ENCODE data around the gene SH3PXD2A.
A peak's percentile ranks its signal among the peaks of the same experiment; 100 is the strongest.
"Not testable (repeated sequence)": the region's sequence is repeated elsewhere in the genome, so short reads cannot be mapped to it uniquely, and the experiment has no call there.

Gene SH3PXD2A

DNA sequence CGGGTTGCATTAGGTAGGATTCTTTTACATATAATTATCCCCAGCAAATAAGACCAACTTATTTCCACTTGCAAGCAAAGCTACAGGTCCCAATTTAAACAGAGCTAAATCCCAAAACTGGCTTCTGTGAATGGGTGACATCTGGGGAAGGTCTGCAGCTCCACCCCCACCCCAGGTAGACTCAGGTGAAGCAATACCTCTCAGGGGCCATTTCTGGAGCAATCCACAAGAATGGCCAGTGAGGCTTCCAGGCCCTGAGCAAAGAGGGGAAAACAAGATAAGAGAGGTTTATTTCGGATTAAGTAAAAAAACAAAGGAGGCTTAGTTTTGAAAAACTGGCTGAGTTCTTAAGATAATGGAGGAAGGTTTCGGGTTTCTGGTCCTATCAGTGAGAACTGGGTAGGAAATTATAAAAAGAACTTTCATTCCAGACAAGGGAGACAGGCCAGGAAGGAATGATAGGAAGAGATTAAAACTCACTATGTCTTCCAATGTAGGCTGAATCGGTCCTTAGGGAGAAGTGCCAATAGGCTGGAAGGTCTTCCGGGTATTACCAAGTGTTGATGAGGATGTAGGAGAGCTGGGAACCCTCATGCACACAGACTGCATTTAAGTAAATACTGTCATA lies 25.4 kb downstream of the SH3PXD2A start:
- peak; percentile 33 for DNase-seq

- no peak for DNase-seq
These were observed 26.1 kb downstream of the SH3PXD2A start for GRCh38 chr10:103829278-103829677.

- DNase-seq = no peak
These were observed 26.7 kb downstream of the SH3PXD2A start for GRCh38 chr10:103828587-103829197.

DNA sequence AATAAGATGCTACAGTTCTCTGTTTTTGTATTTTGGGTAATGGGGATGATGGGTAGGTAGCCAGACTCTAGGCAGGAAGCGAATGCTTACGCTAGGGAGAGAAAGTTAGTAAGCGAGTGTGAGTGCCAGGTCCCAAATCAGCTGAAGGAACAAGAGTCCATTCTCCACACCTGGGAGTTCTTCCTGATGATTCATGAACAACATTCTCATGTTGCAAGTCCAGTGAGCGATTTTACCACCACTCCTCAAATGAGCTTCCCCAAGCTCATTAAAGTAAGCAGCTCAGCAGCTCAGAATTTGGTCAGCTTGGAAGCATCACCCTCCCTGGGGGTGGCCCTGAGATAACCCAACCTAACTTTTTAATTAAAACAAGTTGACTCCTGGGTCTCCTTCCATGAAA lies 27.3 kb downstream of the SH3PXD2A start:
- no peak for DNase-seq

- no peak for DNase-seq
These were observed 28.5 kb downstream of the SH3PXD2A start for GRCh38 chr10:103826885-103827284.

GRCh38 chr10:103824281-103824680 lies 31.1 kb downstream of the SH3PXD2A start:
- DNase-seq = no peak

GRCh38 chr10:103823706-103824272 lies 31.6 kb downstream of the SH3PXD2A start:
- no peak for DNase-seq

DNA sequence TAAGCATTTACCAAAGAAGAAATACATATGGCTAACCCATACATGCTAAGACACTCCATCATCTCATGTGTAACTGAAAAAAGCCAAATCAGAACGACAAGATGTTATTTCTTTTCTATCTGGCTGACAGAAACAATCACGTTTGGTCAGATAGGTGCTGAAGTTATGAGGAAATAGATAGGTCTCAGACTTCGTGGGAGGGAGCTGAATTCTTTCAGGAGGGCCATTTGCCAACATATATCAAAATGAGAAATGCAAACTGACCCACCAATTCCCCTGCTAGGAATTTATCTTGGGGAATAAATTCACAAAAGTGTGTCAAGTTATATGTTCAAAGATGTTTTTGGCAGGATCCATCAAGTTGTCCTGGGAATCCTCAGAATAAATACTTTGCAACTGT lies 32.6 kb downstream of the SH3PXD2A start:
- DNase-seq = no peak

DNA sequence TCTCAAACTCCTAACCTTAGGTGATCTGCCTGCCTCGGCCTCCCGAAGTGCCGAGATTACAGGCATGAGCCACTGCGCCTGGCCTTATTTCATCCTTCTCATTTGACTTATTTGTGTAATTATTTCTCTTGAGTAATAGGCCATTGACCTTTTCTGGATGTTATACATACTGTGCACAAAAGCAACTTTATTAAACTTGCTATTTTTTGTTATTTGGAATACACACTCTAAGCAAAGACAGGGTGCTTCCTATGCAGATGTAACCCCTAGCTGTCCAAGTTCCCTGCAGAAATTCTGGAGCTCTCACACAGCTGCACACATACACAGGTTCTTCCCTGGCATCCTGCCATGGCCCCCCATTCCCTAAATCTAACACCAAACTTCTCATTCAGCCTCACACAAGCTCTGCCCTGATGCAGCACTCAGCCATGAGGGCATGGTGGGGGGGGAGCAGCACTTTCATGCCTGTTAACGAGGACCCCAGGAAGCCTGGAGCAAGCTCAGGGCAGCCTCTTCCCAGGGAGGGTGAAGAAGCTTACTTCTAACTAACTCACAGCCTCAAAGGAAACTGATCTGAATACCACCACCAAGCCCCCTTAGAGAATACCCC lies 33.2 kb downstream of the SH3PXD2A start:
- DNase-seq = no peak

DNA sequence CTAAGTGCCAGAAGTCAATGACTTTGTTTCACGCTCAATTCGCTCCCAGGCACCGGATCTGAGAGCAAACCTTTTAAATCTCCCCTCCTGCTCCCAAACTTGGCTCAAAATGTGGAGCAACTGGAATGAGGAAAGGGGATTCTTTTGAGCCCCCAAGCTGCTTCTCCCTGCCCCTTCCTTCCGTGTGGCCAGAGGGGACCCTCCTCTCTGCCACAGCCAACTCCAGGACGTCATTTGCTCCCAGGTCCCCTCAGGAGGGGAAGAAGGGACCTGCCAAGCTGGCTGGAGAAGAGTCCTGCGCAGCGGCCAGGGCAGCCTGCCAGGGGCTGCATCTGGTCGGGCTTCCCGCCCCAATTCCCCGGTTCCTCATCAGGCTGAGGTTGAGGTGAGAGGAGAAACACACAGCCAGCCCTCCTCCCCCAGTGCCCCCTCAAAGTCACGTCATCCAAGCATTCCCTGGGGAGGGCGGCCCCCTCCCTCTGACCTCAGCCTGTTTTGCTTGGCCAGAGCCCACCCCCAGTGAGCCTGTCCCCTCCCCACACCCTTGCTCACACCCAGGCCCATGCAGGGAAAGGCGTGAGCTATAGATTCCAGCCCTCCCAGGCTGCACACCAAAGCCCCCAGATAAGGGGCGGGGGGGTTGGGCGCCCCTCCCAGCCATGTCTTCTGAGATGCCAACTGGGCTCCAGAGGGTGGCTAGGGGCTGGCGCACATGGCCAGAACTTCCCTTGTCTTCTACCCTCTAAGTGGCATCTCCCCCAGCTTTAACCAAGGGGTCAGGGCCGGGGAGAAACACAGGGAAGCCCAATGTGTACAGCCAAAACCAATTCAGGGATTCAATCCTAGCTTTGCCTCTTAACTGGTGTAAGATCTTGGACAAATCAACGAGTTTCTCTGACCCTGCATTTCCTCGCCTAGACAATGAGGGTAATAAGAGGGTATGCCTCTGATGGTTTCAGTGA lies 35.0 kb downstream of the SH3PXD2A start:
- DNase-seq = no peak

- DNase-seq = no peak
These were observed 35.9 kb downstream of the SH3PXD2A start for GRCh38 chr10:103819493-103819892.

DNA sequence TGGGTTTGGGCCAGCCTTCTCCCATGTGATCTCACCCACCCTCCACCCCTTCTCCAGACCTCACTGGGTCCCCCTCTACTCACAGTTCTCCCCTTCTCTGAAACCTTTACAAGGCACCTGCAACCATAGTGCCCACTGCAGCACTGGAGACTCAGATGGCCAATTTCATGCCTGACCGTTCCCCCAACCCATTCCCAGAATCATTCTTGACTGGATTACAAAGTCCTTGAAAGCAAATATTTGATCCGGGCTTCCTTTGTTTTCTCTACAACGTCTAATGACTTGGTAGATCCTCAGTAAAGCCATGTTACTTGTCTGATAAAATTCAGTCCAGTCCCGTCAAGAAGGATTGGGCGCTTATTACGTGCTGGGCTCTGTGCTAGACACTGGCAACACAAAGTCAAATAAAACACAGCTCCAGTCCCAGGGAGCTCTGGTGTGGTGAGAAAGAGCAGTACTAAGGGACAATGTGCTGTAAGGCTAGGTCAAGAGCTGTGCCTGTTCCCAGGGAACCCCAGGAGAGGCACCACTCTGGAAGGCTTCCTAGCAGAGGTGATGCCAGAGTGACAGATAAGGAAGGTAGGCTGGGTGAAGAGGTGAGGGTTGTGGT lies 36.5 kb downstream of the SH3PXD2A start:
- no peak for DNase-seq

GRCh38 chr10:103818105-103818504 lies 37.3 kb downstream of the SH3PXD2A start:
- no peak for DNase-seq

- DNase-seq = peak; percentile 59
These were observed 38.9 kb downstream of the SH3PXD2A start for GRCh38 chr10:103816431-103816830.

DNA sequence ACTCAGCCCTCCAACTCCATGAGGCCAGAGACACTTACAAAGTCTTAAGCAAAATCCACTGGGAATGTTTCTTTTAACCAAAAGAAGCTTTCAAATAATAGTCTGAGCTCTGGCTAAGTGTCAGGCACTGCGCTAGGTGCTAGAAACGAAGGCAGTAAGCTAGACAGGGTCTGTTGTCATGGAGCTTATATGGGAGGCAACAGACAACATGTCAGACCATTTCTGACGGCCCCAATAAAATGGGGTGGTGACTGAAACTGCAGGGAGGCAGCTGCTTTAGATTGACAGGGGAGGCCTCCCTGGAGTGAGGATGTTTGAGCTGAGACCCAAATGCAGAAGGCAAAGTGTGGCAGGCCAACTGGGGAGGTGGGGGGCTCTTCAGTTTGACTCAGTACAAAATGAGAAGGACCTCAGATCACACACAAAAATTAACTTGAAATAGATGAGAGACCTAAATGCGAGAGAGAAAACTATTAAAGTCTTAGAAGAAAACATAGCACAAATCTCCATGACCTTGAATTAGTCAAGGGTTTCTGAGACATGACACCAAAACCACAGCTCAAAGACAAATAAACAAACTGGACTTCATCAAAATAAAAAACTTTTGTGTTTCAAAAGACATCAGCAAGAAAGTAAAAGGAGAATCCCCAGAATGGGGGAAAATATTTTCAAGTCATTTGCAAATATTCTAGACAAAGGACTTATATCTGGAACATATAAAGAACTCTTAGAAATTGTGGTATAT lies 40.6 kb downstream of the SH3PXD2A start:
- DNase-seq = no peak

GRCh38 chr10:103814105-103814504 lies 41.3 kb downstream of the SH3PXD2A start:
- no peak for DNase-seq

GRCh38 chr10:103813312-103813711 lies 42.1 kb downstream of the SH3PXD2A start:
- DNase-seq = not testable (repeated sequence)

DNA sequence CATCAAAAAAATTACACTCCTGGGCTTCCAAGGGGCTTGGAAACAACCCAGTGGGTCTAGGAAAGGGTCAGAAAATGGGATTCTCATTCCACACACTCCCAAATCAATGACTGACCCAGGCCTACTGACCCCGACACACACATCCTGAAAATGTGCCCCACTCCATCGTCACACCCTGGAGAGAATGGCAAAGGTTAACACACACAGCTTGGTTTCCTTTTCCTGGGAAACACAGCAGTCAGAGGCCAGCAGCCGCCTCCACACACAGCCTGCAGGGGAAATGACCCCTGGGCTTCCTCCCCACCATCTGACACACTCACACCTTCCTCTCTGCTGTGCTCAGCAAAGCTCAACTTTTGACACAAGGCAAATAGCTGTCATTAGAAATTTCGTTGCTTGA lies 42.9 kb downstream of the SH3PXD2A start:
- no peak for DNase-seq

- no peak for DNase-seq
These were observed 43.4 kb downstream of the SH3PXD2A start for GRCh38 chr10:103812004-103812403.

DNA sequence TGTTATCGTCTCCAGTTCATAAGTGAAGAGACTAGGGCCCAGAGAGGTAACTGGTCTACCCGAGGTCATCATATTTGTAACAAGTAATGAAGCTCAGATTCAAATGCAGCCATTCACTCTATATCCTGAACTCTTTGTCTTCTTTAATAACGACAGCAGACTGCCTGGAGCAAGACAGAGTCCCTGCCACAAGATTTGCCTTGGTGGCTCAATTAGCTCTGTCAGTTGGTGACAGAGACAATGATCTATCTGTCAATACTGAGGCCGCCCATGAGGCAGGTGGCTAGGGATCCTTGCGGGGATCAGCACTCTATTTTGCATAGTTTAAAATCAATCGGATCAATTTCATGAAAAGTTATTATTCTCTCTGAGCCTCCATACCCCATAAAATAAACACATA lies 43.9 kb downstream of the SH3PXD2A start:
- DNase-seq = no peak

DNA sequence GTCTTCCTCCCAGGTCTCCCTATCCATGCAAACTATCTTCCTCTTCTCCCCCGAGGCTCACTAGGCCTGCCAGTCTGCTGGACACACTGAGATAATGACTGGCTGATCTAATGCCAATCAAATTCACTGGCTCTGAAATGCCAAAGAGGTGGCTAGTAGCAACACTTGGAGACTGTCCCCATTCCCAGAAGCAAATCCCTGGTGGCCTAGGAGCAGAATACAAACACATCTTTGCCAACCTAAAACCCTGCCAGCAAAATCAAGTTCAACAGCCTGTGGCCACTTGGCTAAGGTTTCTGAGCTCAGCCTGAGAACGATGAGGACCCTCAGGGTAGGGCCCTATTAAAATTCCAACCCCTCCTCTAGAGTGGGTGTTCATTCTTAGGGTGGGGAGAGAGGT lies 46.6 kb downstream of the SH3PXD2A start:
- no peak for DNase-seq

DNA sequence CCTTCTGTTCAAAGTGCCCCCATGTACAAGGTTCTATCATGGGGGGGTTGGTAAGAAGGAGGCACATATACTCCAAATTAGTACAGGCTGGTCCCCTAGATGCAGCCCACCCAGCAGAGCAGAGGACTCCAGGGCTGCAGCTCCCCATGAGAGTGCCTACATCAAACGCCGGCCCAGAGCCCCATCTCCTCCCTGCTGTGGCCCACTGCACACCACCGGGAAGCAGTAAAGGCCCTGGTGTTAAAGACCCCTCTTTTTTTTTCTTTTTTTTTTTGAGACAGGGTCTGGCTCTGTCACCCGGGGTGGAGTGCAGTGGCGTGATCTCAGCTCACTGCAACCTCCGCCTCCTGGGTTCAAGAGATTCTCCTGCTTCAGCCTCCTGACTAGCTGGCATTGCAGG lies 47.4 kb downstream of the SH3PXD2A start:
- no peak for DNase-seq
